Uterus (tissue), 2 donors: ENCODE measurements around the gene TCF4.

Source experiments
- CTCF ChIP-seq, 4 experiments: fragments of 200-600 bp in 2 of 4; fragments of 450-650 bp in 2 of 4; sonication (generic) in 2 of 4; IDR thresholded peaks; one replicate each; pipeline ENCODE4 v1.5.1; 2016 to 2019; ENCODE audit warnings: antibody characterized with exemption in 4 of 4, mild to moderate bottlenecking in 2 of 4, moderate library complexity in 1 of 4
- POLR2A ChIP-seq, 2 donors: fragments of 450-650 bp; IDR thresholded peaks; one replicate each; pipeline ENCODE4 v1.6.1; 2016; ENCODE audit warnings: antibody characterized with exemption in 2 of 2, mild to moderate bottlenecking in 1 of 2, moderate library complexity in 1 of 2

GRCh38 chr18:55573386-55573785 is 14.6 kb downstream of the TCF4 start:
- TF ChIP-seq CTCF (IDR thresholded peaks at IDR 0.05) (no peak), POLR2A (IDR thresholded peaks at IDR 0.05) (no peak)
